HCT116 (cell line): Measurements from ENCODE around the gene CUBN. TPM values are rescaled to one million over a fixed set of nuclear protein-coding genes. Genes with fewer than 3 reads are reported as not detected.

Experiments
- ATAC-seq: fragments of 200-7000 bp; cut with Tn5 transposase; 2 replicates; pipeline ENCODE4 v1.9.1; 2020; ENCODE audit warnings: mild to moderate bottlenecking, moderate library complexity
- BruUV-seq: library from RNA; stranded (reverse); fragments of 400-500 nt; replicated peaks from 2 replicates; lab custom pipeline; 2021; lab: Mats Ljungman, UMichigan
- CTCF ChIA-PET: fragments of 300-600 bp; sonication (Branson Sonifier 250); formaldehyde crosslinking; loops from one replicate; lab custom pipeline; 2021; ENCODE audit warnings: antibody characterized with exemption; lab: Charles Lee
- POLR2A ChIA-PET: fragments of 300-600, 350-600 bp; sonication (Branson Sonifier 250); formaldehyde crosslinking; loops from one replicate; lab custom pipeline; 2021; ENCODE audit warnings: antibody characterized with exemption; lab: Charles Lee
- RAD21 ChIA-PET, 2 experiments: fragments of 300-600 bp; sonication (Branson Sonifier 250); formaldehyde crosslinking; loops; one replicate each; lab custom pipeline; 2023; ENCODE audit warnings: low total read pairs in 2 of 2; ENCODE audit not compliant: uncharacterized antibody in 2 of 2, unreplicated experiment in 2 of 2, low non-redundant PET in 1 of 2; lab: Charles Lee
- DNase-seq: peaks from one replicate; pipeline ENCODE4 v3.0.0-alpha.2; 2010; ENCODE audit warnings: low read depth, low spot score
- H2AFZ ChIP-seq: fragments of 200-600 bp; shearing (Covaris generic), sonication (generic); 2 replicates; pipeline ENCODE4 v1.6.1; 2017; ENCODE audit warnings: low read depth, mixed run types, mixed read lengths, antibody characterized with exemption, low read length; ENCODE audit not compliant: poor library complexity, severe bottlenecking
- H3K27ac ChIP-seq: 2 replicates; pipeline ENCODE4 v1.5.1; 2012; ENCODE audit warnings: low read depth, low read length
- H3K27me3 ChIP-seq: fragments of 200-600 bp; sonication (generic); 2 replicates; pipeline ENCODE4 v1.6.1; 2016; ENCODE audit warnings: mixed run types, low read length, mixed read lengths; ENCODE audit not compliant: insufficient read depth
- H3K36me3 ChIP-seq, 2 experiments: fragments of 200-500 bp in 1 of 2; fragments of 200-600 bp in 1 of 2; sonication (Bioruptor generic) in 1 of 2; sonication (generic) in 1 of 2; 2 replicates each; pipeline versions ENCODE4 v1.5.1 to v1.6.1; 2014 to 2016; ENCODE audit warnings: low read length in 2 of 2, inconsistent platforms in 1 of 2, mixed read lengths in 1 of 2, mixed run types in 1 of 2; ENCODE audit not compliant: insufficient read depth in 2 of 2, control insufficient read depth in 1 of 2
- H3K4me1 ChIP-seq, 2 experiments: fragments of 200-600 bp in 1 of 2; sonication (generic) in 1 of 2; 2 replicates each; pipeline versions ENCODE4 v1.5.1 to v1.6.1; 2012 to 2017; ENCODE audit warnings: low read length in 2 of 2, inconsistent platforms in 1 of 2, mild to moderate bottlenecking in 1 of 2, mixed read lengths in 1 of 2, mixed run types in 1 of 2, moderate library complexity in 1 of 2; ENCODE audit not compliant: insufficient read depth in 2 of 2, control insufficient read depth in 1 of 2
- H3K4me2 ChIP-seq: fragments of 200-600 bp; sonication (generic); 2 replicates; pipeline ENCODE4 v1.6.1; 2017; ENCODE audit warnings: mixed run types, low read length, mixed read lengths
- H3K4me3 ChIP-seq, 2 experiments: fragments of 200-600 bp in 1 of 2; sonication (generic) in 1 of 2; replicated peaks in 1 of 2; 2 replicates each; pipeline ENCODE4 v1.5.1; 2011 to 2016; ENCODE audit warnings: low read length in 2 of 2, control low read depth in 1 of 2, low read depth in 1 of 2, mild to moderate bottlenecking in 1 of 2, mixed read lengths in 1 of 2, mixed run types in 1 of 2
- H3K79me2 ChIP-seq: fragments of 200-600 bp; sonication (generic); 2 replicates; pipeline ENCODE4 v1.6.1; 2017; ENCODE audit warnings: mild to moderate bottlenecking, mixed run types, low read length, moderate library complexity, mixed read lengths; ENCODE audit not compliant: insufficient read depth
- H3K9ac ChIP-seq: fragments of 200-600 bp; sonication (generic); 2 replicates; pipeline ENCODE4 v1.6.1; 2016; ENCODE audit warnings: low read length, mixed read lengths
- H3K9me2 ChIP-seq: fragments of 200-600 bp; sonication (generic), shearing (Covaris generic); 2 replicates; pipeline ENCODE4 v1.6.1; 2017; ENCODE audit warnings: mixed run types, mild to moderate bottlenecking, moderate library complexity; ENCODE audit not compliant: insufficient read depth
- H3K9me3 ChIP-seq, 2 experiments: fragments of 200-500 bp in 1 of 2; fragments of 200-600 bp in 1 of 2; sonication (Bioruptor generic) in 1 of 2; sonication (generic) in 1 of 2; 2 replicates each; pipeline ENCODE4 v1.6.1; 2014 to 2017; ENCODE audit warnings: low read length in 2 of 2, mixed read lengths in 2 of 2, inconsistent platforms in 1 of 2, low read depth in 1 of 2, mild to moderate bottlenecking in 1 of 2, mixed run types in 1 of 2, moderate library complexity in 1 of 2; ENCODE audit not compliant: control insufficient read depth in 1 of 2, insufficient read depth in 1 of 2
- H4K20me1 ChIP-seq: fragments of 200-600 bp; sonication (generic), shearing (Covaris generic); 2 replicates; pipeline ENCODE4 v1.6.1; 2017; ENCODE audit warnings: mixed run types, mild to moderate bottlenecking, moderate library complexity; ENCODE audit not compliant: insufficient read depth
- ATF3 ChIP-seq: IDR thresholded peaks from 2 replicates; pipeline ENCODE4 v1.6.1; 2012
- CTCF ChIP-seq, 3 experiments: fragments of 200-600 bp in 1 of 3; sonication (generic) in 1 of 3; IDR thresholded peaks in 2 of 3; conservative IDR thresholded peaks in 1 of 3; 2 replicates each; pipeline ENCODE4 v1.5.1; 2012 to 2017; ENCODE audit warnings: low read depth in 2 of 3, low read length in 2 of 3, antibody characterized with exemption in 1 of 3, borderline replicate concordance in 1 of 3, control low read depth in 1 of 3, mild to moderate bottlenecking in 1 of 3, mixed read lengths in 1 of 3, mixed run types in 1 of 3, moderate library complexity in 1 of 3; ENCODE audit not compliant: insufficient read depth in 1 of 3
- EGR1 ChIP-seq: IDR thresholded peaks from 2 replicates; pipeline ENCODE4 v1.6.1; 2012; ENCODE audit warnings: low read depth
- ELF1 ChIP-seq: IDR thresholded peaks from 2 replicates; pipeline ENCODE4 v1.6.1; 2012; ENCODE audit warnings: low read depth, borderline replicate concordance
- EZH2 ChIP-seq: fragments of 200-600 bp; sonication (generic); IDR thresholded peaks from 2 replicates; pipeline ENCODE4 v1.6.1; 2017; ENCODE audit warnings: antibody characterized with exemption, mixed run types
- EZH2phosphoT487 ChIP-seq: fragments of 200-600 bp; IDR thresholded peaks from 2 replicates; pipeline ENCODE4 v1.6.1; 2018; ENCODE audit warnings: antibody characterized with exemption, borderline replicate concordance
- FOSL1 ChIP-seq: IDR thresholded peaks from 2 replicates; pipeline ENCODE4 v1.6.1; 2012; ENCODE audit warnings: low read depth
- MAX ChIP-seq: IDR thresholded peaks from 2 replicates; pipeline ENCODE4 v1.6.1; 2012
- POLR2A ChIP-seq: IDR thresholded peaks from 2 replicates; pipeline ENCODE4 v1.7.0; 2011; ENCODE audit warnings: borderline replicate concordance; ENCODE audit not compliant: insufficient read depth, insufficient read length; ENCODE audit errors: extremely low read depth
- POLR2AphosphoS5 ChIP-seq: IDR thresholded peaks from 2 replicates; pipeline ENCODE4 v1.6.1; 2011; ENCODE audit warnings: mild to moderate bottlenecking, low read depth, low read length, moderate library complexity
- RAD21 ChIP-seq: IDR thresholded peaks from 2 replicates; pipeline ENCODE4 v1.6.1; 2012; ENCODE audit warnings: low read depth, mild to moderate bottlenecking
- SIN3A ChIP-seq: IDR thresholded peaks from 2 replicates; pipeline ENCODE4 v1.6.1; 2012; ENCODE audit warnings: low read depth
- SP1 ChIP-seq: IDR thresholded peaks from 2 replicates; pipeline ENCODE4 v1.6.1; 2012; ENCODE audit warnings: low read depth
- TCF7L2 ChIP-seq: IDR thresholded peaks from 2 replicates; pipeline ENCODE4 v1.7.0; 2011; ENCODE audit warnings: borderline replicate concordance, inconsistent platforms; ENCODE audit not compliant: insufficient read depth, insufficient read length; ENCODE audit errors: extremely low read depth
- ZFX ChIP-seq: fragments of 450-650 bp; IDR thresholded peaks from 2 replicates; pipeline ENCODE4 v1.6.1; 2017
- intact Hi-C: fragments of 100-400 bp; cut with micrococcal nuclease; formaldehyde crosslinking; loops from 2 replicates; pipeline ENCODE4 v1.10.0; 2022
- total RNA-seq: library from RNA; stranded (reverse); gene quantifications from one replicate; pipeline ENCODE4 v1.2.1, GENCODE V29; 2021; ENCODE audit not compliant: unreplicated experiment

Gene CUBN
- total RNA-seq, 1 experiment from 2014 or later = 1.2 TPM

- intact Hi-C loops = no loop called here
- RAD21 ChIA-PET = no interaction called here
Observed at GRCh38 chr10:17179002-17179401, 49.4 kb upstream of the CUBN start.

GRCh38 chr10:17178006-17178405, 48.4 kb upstream of the CUBN start:
- Histone ChIP-seq H4K20me1 (no peaks in the 10 kb centered on the region), H3K9me2 (no peaks in the 10 kb centered on the region), H3K27ac (no peak overlapping the region), H2AFZ (no peak overlapping the region), H3K79me2 (no peaks in the 10 kb centered on the region), H3K4me3 (no peak overlapping the region), H3K36me3 (no peaks in the 10 kb centered on the region), H3K9ac (no peak overlapping the region), H3K4me2 (no peak overlapping the region), H3K9me3 (no peaks in the 10 kb centered on the region), H3K27me3 (no peaks in the 10 kb centered on the region), H3K4me1 (peaks cover 0 to 5% of the 10 kb centered on the region in 2 experiments; a peak in 1 of 4 replicates)
- TF ChIP-seq ZFX = no peak
- TF ChIP-seq RAD21 = peak; percentile 36
- peak in 1 of 3 experiments; percentile 10; a peak in 1 of 6 replicates for TF ChIP-seq CTCF (IDR thresholded peaks at IDR 0.05 in 2 of 3, conservative IDR thresholded peaks at IDR 0.05 in 1 of 3; ENCODE audit: borderline replicate concordance in 1 of 3, insufficient read depth in 1 of 3, low read depth in 2 of 3, low read length in 2 of 3)
- intact Hi-C loops = no loop called here
- BruUV-seq = no TSS peak
- no peak for DNase-seq
- POLR2A ChIA-PET = no interaction called here
- ATAC-seq = no peak
- RAD21 ChIA-PET = no interaction called here
- CTCF ChIA-PET = no interaction called here

More at GRCh38 chr10:17179002-17179401, 49.4 kb upstream of the CUBN start:
- H3K36me3 ChIP-seq = no peaks in the 10 kb centered on the region
- TF ChIP-seq EGR1 (no peak), EZH2phosphoT487 (no peak), POLR2AphosphoS5 (no peak), FOSL1 (no peak), TCF7L2 (no peak), SIN3A (no peak), ELF1 (no peak), ZFX (no peak), MAX (no peak), EZH2 (no peak), POLR2A (no peak), ATF3 (no peak), RAD21 (no peak), SP1 (no peak)
- TF ChIP-seq, all 23 proteins: peak for 0
- H3K79me2 ChIP-seq = no peaks in the 10 kb centered on the region
- H3K9ac ChIP-seq = no peak overlapping the region
- DNase-seq (no peak), ATAC-seq (no peak)
- POLR2A ChIA-PET = no interaction called here
- BruUV-seq = no TSS peak
- H2AFZ ChIP-seq = no peak overlapping the region
- no peak overlapping the region for H3K4me3 ChIP-seq
- no peak overlapping the region for H3K27ac ChIP-seq
- H4K20me1 ChIP-seq = no peaks in the 10 kb centered on the region
- no peaks in the 10 kb centered on the region for H3K27me3 ChIP-seq
- H3K4me1 ChIP-seq = peaks cover 0 to 5% of the 10 kb centered on the region in 2 experiments; a peak in 1 of 4 replicates
- H3K4me2 ChIP-seq = no peak overlapping the region
- CTCF ChIA-PET = no interaction called here
- no peaks in the 10 kb centered on the region for H3K9me2 ChIP-seq
- no peaks in the 10 kb centered on the region for H3K9me3 ChIP-seq
